Caco-2 (cell line): ENCODE results near the gene IMPG2. TPM values are rescaled to one million over a fixed set of nuclear protein-coding genes. Genes with fewer than 3 reads are reported as not detected.

Experiments
- BruUV-seq: library from RNA; stranded (reverse); fragments of 400-500 nt; replicated peaks from 2 replicates; lab custom pipeline; 2021; lab: Mats Ljungman, UMichigan
- CTCF ChIA-PET: fragments of 300-600 bp; sonication (Branson Sonifier 250); formaldehyde crosslinking; loops from one replicate; lab custom pipeline; 2022; ENCODE audit warnings: antibody characterized with exemption; lab: Charles Lee
- POLR2A ChIA-PET: fragments of 300-600 bp; sonication (Branson Sonifier 250); formaldehyde crosslinking; loops from one replicate; lab custom pipeline; 2022; ENCODE audit warnings: antibody characterized with exemption; lab: Charles Lee
- DNase-seq, 2 experiments: peaks; one replicate each; pipeline versions ENCODE4 v3.0.0 to v3.0.0-alpha.2; 2020 to 2022
- H3K27me3 ChIP-seq: replicated peaks from 2 replicates; pipeline ENCODE4 v1.6.0; 2011; ENCODE audit warnings: low read length; ENCODE audit not compliant: control insufficient read depth, insufficient read depth
- H3K36me3 ChIP-seq: 2 replicates; pipeline ENCODE4 v1.5.1; 2011; ENCODE audit warnings: low read length; ENCODE audit not compliant: control insufficient read depth, insufficient read depth
- H3K4me1 ChIP-seq: fragments of 250-450 bp; sonication (Bioruptor Pico); 2 replicates; pipeline ENCODE4 v1.5.1; 2020; ENCODE audit warnings: mild to moderate bottlenecking
- H3K4me3 ChIP-seq: 2 replicates; pipeline ENCODE4 v1.5.1; 2011; ENCODE audit warnings: low read depth, mild to moderate bottlenecking, control low read depth, low read length
- H3K9me3 ChIP-seq: fragments of 250-450 bp; sonication (Bioruptor Pico); 2 replicates; pipeline ENCODE4 v1.5.1; 2020; ENCODE audit warnings: mild to moderate bottlenecking, moderate library complexity
- H3K27ac Mint-ChIP-seq: one replicate; pipeline ENCODE4 v1.8.0; 2022; ENCODE audit warnings: mixed read lengths; ENCODE audit not compliant: unreplicated experiment
- H3K27me3 Mint-ChIP-seq: one replicate; pipeline ENCODE4 v1.8.0; 2022; ENCODE audit warnings: mixed read lengths; ENCODE audit not compliant: insufficient read depth, unreplicated experiment
- H3K36me3 Mint-ChIP-seq: one replicate; pipeline ENCODE4 v1.8.0; 2022; ENCODE audit warnings: mild to moderate bottlenecking, mixed read lengths; ENCODE audit not compliant: insufficient read depth, unreplicated experiment
- H3K4me1 Mint-ChIP-seq: one replicate; pipeline ENCODE4 v1.8.0; 2022; ENCODE audit warnings: low read depth, mixed read lengths; ENCODE audit not compliant: unreplicated experiment
- H3K4me3 Mint-ChIP-seq: one replicate; pipeline ENCODE4 v1.8.0; 2022; ENCODE audit warnings: mild to moderate bottlenecking, moderate library complexity, mixed read lengths; ENCODE audit not compliant: unreplicated experiment
- H3K9me3 Mint-ChIP-seq: one replicate; pipeline ENCODE4 v1.8.0; 2022; ENCODE audit warnings: mixed read lengths; ENCODE audit not compliant: unreplicated experiment
- CTCF ChIP-seq, 2 experiments: fragments of 200-600 bp in 1 of 2; IDR thresholded peaks; 1 replicate in 1 of 2; 2 replicates in 1 of 2; pipeline versions ENCODE4 v1.5.1 to v1.8.0; 2011 to 2022; ENCODE audit warnings: antibody characterized with exemption in 1 of 2, control low read depth in 1 of 2, inconsistent platforms in 1 of 2, low read depth in 1 of 2, low read length in 1 of 2, mild to moderate bottlenecking in 1 of 2, moderate library complexity in 1 of 2; ENCODE audit not compliant: insufficient read depth in 1 of 2, severe bottlenecking in 1 of 2, unreplicated experiment in 1 of 2
- intact Hi-C: fragments of 100-400 bp; cut with micrococcal nuclease; formaldehyde crosslinking; loops from one replicate; pipeline ENCODE4 v1.10.0; 2022; ENCODE audit not compliant: unreplicated experiment
- total RNA-seq: library from RNA; stranded (reverse); gene quantifications from 2 replicates; pipeline ENCODE4 v1.2.3, GENCODE V29; 2022

The IMPG2 gene
- total RNA-seq, 1 experiment from 2014 or later = not detected

- intact Hi-C loops = no loop called here
- CTCF ChIA-PET = no interaction called here
Observed at GRCh38 chr3:101340591-101340990, 20.2 kb upstream of the IMPG2 start.

GRCh38 chr3:101333883-101334282, 13.5 kb upstream of the IMPG2 start:
- Mint-ChIP-seq H3K27me3 (no peaks in the 10 kb centered on the region), H3K9me3 (no peaks in the 10 kb centered on the region), H3K27ac (no peak overlapping the region), H3K4me3 (no peak overlapping the region), H3K36me3 (no peaks in the 10 kb centered on the region), H3K4me1 (no peaks in the 10 kb centered on the region)
- no peaks in the 10 kb centered on the region for H3K4me1 ChIP-seq
- no peak overlapping the region for H3K4me3 ChIP-seq
- BruUV-seq = no TSS peak
- no peaks in the 10 kb centered on the region for H3K36me3 ChIP-seq
- CTCF ChIA-PET = no interaction called here
- no peak for DNase-seq
- intact Hi-C loops = no loop called here
- H3K9me3 ChIP-seq = no peaks in the 10 kb centered on the region
- TF ChIP-seq CTCF (IDR thresholded peaks at IDR 0.05; ENCODE audit: insufficient read depth in 1 of 2, low read depth in 1 of 2, low read length in 1 of 2, severe bottlenecking in 1 of 2, unreplicated experiment in 1 of 2) = no peak
- no peaks in the 10 kb centered on the region for H3K27me3 ChIP-seq
- POLR2A ChIA-PET = no interaction called here

More at GRCh38 chr3:101340591-101340990, 20.2 kb upstream of the IMPG2 start:
- Mint-ChIP-seq H3K27me3 (no peaks in the 10 kb centered on the region), H3K27ac (no peak overlapping the region), H3K4me3 (no peak overlapping the region), H3K4me1 (no peaks in the 10 kb centered on the region), H3K36me3 (no peaks in the 10 kb centered on the region), H3K9me3 (no peaks in the 10 kb centered on the region)
- H3K9me3 ChIP-seq = no peaks in the 10 kb centered on the region
- TF ChIP-seq CTCF (IDR thresholded peaks at IDR 0.05; ENCODE audit: insufficient read depth in 1 of 2, low read depth in 1 of 2, low read length in 1 of 2, severe bottlenecking in 1 of 2, unreplicated experiment in 1 of 2) = no peak
- no peaks in the 10 kb centered on the region for H3K36me3 ChIP-seq
- POLR2A ChIA-PET = no interaction called here
- no peaks in the 10 kb centered on the region for H3K27me3 ChIP-seq
- DNase-seq = no peak
- no TSS peak for BruUV-seq
- H3K4me1 ChIP-seq = no peaks in the 10 kb centered on the region
- H3K4me3 ChIP-seq = no peak overlapping the region

GRCh38 chr3:101329016-101329673, 8.8 kb upstream of the IMPG2 start:
- BruUV-seq = no TSS peak
- CTCF ChIA-PET = no interaction called here

More at GRCh38 chr3:101329016-101329673, 8.8 kb upstream of the IMPG2 start:
- Histone ChIP-seq H3K9me3 (no peaks in the 10 kb centered on the region), H3K4me1 (no peaks in the 10 kb centered on the region), H3K4me3 (no peak overlapping the region), H3K36me3 (no peaks in the 10 kb centered on the region), H3K27me3 (no peaks in the 10 kb centered on the region)
- H3K27ac Mint-ChIP-seq = no peak overlapping the region
- TF ChIP-seq CTCF (IDR thresholded peaks at IDR 0.05; ENCODE audit: insufficient read depth in 1 of 2, low read depth in 1 of 2, low read length in 1 of 2, severe bottlenecking in 1 of 2, unreplicated experiment in 1 of 2) = no peak
- DNase-seq = no peak
- POLR2A ChIA-PET = no interaction called here
- H3K27me3 Mint-ChIP-seq = no peaks in the 10 kb centered on the region
- intact Hi-C loops = no loop called here
- H3K36me3 Mint-ChIP-seq = no peaks in the 10 kb centered on the region
- no peak overlapping the region for H3K4me3 Mint-ChIP-seq
- H3K9me3 Mint-ChIP-seq = no peaks in the 10 kb centered on the region
- no peaks in the 10 kb centered on the region for H3K4me1 Mint-ChIP-seq
